ENCODE data around the gene ZMAT5.

ZMAT5 gene

DNA sequence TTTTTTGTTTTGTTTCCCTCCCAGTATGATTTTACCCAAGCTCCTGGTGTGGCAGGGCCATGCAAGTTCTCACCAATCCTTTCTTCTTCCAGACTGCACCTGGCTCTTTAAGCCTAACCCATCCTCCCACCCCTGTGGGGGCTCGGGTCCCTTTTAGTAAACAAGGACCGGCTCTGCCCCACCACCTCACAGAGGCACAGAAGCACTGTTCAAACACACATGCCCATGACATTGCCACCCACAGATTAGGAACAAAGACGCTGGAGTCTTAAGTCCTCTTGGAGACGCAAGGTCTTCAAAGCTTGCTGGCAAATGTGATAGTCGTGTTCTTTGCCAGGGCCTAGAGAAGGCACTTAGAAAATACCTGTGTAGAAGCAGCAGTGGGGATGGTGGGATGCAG is 19.2 kb upstream of the ZMAT5 start:
- Histone ChIP-seq H3K36me3 (ENCODE audit: control insufficient read depth in 2 of 2, insufficient read depth in 1 of 2, low read length in 2 of 2) (peaks cover 5 to 44% of the 10 kb centered on the region in 2 experiments), H3K9me3 (ENCODE audit: control insufficient read depth, insufficient read depth, low read depth, low read length) (no peaks in the 10 kb centered on the region), H3K27ac (ENCODE audit: extremely low read depth, low read depth, low read length) (no peak overlapping the region), H3K4me1 (ENCODE audit: control insufficient read depth, insufficient read depth, low read length) (no peaks in the 10 kb centered on the region), H3K4me3 (ENCODE audit: low read depth, low read length) (no peak overlapping the region)
- ChIA-PET POLR2A (interaction anchor here (0.5 kb wide), 1 partner anchor 197 kb away, joined by 6 read pairs; no protein-coding TSS in a partner anchor), CTCF (interaction anchor here (0.6 kb wide), 1 partner anchor 401 kb away, joined by 4 read pairs; no protein-coding TSS in a partner anchor)
- TF ChIP-seq EGR2 (tag by site-specific recombination; IDR thresholded peaks at IDR 0.05; ENCODE audit: low read depth) (0 out of 2 replicates have a peak, but pooled peaks have one; percentile 21), HOXC10 (CRISPR knock-in tag; IDR thresholded peaks at IDR 0.05) (no peak), ZSCAN16 (tag by site-specific recombination; IDR thresholded peaks at IDR 0.05) (no peak)

DNA sequence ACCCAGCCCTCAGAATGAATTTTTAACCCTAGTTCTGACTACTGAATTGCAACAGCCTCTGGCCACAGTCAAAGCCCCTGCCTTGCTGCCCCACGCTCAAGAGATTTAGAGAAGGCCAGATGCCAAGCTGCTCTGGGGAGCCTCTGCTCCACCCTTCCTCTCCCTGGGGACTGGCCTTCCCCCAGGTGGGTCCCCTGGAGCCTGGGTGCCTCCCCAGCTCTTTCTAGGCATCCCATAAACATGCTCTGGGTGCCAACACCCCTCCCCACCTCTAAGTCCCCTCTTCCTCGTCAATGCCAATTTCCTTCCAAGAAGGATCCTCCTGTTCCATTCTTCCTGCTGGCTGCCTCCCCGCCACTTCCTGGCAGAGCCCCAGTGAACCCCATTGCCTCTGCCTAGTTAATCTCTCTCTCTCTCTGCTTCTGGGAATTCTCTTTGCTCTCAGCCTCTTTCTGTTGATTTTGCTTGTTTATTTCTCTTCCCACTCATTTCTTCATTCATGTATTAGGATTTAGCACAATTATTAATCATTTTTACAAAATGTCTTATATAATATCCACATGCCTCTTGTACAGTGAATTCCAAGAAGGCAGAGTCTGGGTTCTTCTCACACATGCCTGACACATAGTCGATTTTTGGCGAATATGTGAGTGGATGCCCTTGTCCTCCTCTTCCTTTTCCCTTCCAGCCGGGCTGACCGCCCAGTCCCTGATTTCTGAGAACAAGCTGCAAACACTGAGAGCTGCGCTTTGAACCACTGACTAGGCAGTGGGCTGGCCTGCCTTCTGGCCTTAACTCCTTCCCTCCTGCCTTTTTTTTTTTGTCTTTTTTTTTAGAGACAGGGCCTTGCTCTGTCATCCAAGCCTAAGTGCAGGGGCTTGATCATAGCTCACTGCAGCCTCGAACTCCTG is 17.9 kb upstream of the ZMAT5 start:
- TF ChIP-seq GLIS1 (tag by site-specific recombination; IDR thresholded peaks at IDR 0.05) (peak; percentile 65), ZNF335 (tag by site-specific recombination; conservative IDR thresholded peaks at IDR 0.05) (0 out of 2 replicates have a peak, but pooled peaks have one; percentile 21), ZNF37A (tag by site-specific recombination; IDR thresholded peaks at IDR 0.05) (no peak)
- H3K9me3 ChIP-seq (ENCODE audit: control insufficient read depth, insufficient read depth, low read depth, low read length): no peaks in the 10 kb centered on the region
- H3K27ac ChIP-seq (ENCODE audit: extremely low read depth, low read depth, low read length): no peak overlapping the region
- H3K4me1 ChIP-seq (ENCODE audit: control insufficient read depth, insufficient read depth, low read length): no peaks in the 10 kb centered on the region; the same call in 1 of the 2 replicates
- H3K4me3 ChIP-seq (ENCODE audit: low read depth, low read length): no peak overlapping the region
- H3K36me3 ChIP-seq (ENCODE audit: control insufficient read depth in 2 of 2, insufficient read depth in 1 of 2, low read length in 2 of 2): peaks cover 0 to 30% of the 10 kb centered on the region in 2 experiments; a peak in 1 of 3 replicates
- POLR2A ChIA-PET: no interaction called here
- CTCF ChIA-PET: no interaction called here

DNA sequence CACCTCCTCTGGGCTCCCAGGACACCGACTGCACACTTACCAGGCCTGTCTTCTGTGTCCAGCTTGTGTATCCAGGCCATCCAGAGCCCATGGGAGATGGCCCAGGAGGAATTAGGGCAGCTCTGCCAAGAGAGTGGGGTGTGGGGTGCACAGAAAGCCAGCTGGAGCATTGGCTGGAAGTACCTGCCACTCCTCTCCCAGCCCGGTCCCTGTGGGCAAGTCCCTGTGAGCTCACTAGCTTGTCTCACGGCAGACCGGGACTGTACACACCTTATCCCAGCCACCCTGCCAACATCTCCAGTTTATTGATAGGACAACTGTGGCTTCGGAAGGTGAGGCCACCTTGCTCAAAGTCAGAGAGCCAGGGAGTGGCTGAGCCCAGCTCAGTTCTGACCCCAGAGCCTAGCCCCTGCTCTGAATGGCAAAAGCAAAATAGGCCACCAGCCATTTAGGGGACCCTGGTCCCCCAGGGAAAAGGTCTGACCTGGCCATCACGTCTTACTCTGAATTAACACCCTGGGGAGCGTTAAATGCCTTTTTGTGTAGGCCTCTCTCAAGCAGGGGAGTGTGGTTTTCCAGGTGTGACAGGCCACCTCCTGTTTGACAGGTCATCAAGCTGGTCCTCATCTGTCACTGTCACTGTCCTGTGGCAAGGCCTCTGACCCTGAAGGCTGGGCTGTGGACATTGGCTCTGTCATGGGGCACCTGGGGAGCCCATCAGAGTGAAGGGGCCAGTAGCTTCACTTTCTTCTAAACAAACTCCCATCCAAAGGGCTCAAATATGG is 15.4 kb upstream of the ZMAT5 start:
- no peaks in the 10 kb centered on the region for H3K9me3 ChIP-seq (ENCODE audit: control insufficient read depth, insufficient read depth, low read depth, low read length)
- peaks cover 0 to 6% of the 10 kb centered on the region in 2 experiments; a peak in 1 of 3 replicates for H3K36me3 ChIP-seq (ENCODE audit: control insufficient read depth in 2 of 2, insufficient read depth in 1 of 2, low read length in 2 of 2)
- H3K4me1 ChIP-seq (ENCODE audit: control insufficient read depth, insufficient read depth, low read length): no peaks in the 10 kb centered on the region; the same call in 1 of the 2 replicates
- no peak overlapping the region for H3K27ac ChIP-seq (ENCODE audit: extremely low read depth, low read depth, low read length)
- no peak overlapping the region for H3K4me3 ChIP-seq (ENCODE audit: low read depth, low read length)
- POLR2A ChIA-PET: no interaction called here
- no peak for TF ChIP-seq ZNF121 (tag by site-specific recombination; IDR thresholded peaks at IDR 0.05)
- TF ChIP-seq ZNF157 (tag by site-specific recombination; IDR thresholded peaks at IDR 0.05): no peak
- TF ChIP-seq ZNF223 (tag by site-specific recombination; IDR thresholded peaks at IDR 0.05): no peak
- no peak for TF ChIP-seq GLI2 (tag by site-specific recombination; IDR thresholded peaks at IDR 0.05; ENCODE audit: borderline replicate concordance, low read depth)
- no peak for TF ChIP-seq RBAK (tag by site-specific recombination; IDR thresholded peaks at IDR 0.05)
- no peak for TF ChIP-seq ZNF274 (IDR thresholded peaks at IDR 0.05; ENCODE audit: low read length)
- no peak for TF ChIP-seq ZNF274 (tag by site-specific recombination; IDR thresholded peaks at IDR 0.05; ENCODE audit: borderline replicate concordance)
- TF ChIP-seq ZNF621 (tag by site-specific recombination; IDR thresholded peaks at IDR 0.05): no peak
- CTCF ChIA-PET: interaction anchor here (0.7 to 1.3 kb wide), 6 partner anchors 10 to 331 kb away, joined by 3 to 7 read pairs (median 3); no protein-coding TSS in a partner anchor

DNA sequence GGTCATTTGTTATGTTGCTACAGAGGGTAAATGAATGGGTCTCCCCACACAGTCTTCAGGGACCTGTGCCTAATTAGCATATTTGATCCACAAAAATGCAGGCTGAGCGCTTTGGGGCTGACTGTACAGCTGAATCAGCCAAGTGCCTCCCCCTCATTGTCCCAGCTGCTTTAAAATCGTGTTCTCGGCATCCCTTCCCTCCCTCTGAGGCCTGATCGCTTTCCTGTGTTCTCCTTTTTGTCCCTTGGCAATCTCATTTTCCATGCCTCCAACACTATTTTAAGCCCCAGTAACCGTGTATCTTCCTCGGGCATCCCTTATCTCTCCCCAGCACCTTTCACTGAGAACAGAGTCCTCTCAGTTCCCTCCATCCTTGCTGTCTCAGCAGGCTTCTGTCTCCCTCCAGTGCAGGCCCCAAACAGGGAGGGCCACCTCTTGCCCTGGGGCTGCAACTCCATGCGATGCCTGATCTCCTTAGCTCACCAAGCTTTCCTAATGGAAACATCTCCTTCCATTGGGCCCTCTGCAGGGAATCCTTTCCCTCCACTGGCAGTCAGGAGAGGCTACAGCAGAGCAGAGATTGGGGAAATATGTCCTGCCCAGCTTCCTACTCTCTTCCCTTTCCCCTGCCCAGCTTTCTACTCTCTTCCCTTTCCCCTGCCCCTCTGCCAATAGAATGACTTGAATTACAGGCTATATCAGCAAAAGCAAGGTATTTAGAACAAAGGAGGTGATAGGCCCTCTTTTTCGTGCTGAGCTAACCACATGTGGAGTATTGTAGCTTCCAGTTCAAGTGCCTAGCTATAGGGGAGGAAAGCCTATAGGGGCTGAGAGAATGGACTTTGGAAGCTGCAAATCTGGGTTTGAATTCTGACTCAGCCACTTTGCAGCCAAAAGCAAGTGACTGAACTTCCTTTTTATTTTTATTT is 14.2 kb upstream of the ZMAT5 start:
- Histone ChIP-seq H3K4me3 (ENCODE audit: low read depth, low read length) (no peak overlapping the region), H3K4me1 (ENCODE audit: control insufficient read depth, insufficient read depth, low read length) (no peaks in the 10 kb centered on the region; the same call in 1 of the 2 replicates), H3K27ac (ENCODE audit: extremely low read depth, low read depth, low read length) (no peak overlapping the region), H3K36me3 (ENCODE audit: control insufficient read depth in 2 of 2, insufficient read depth in 1 of 2, low read length in 2 of 2) (no peaks in the 10 kb centered on the region), H3K9me3 (ENCODE audit: control insufficient read depth, insufficient read depth, low read depth, low read length) (no peaks in the 10 kb centered on the region)
- CTCF ChIA-PET: interaction anchor here (0.5 to 1.3 kb wide), 6 partner anchors 9 to 332 kb away, joined by 3 to 7 read pairs (median 3); no protein-coding TSS in a partner anchor
- POLR2A ChIA-PET: interaction anchor here (1.0 to 1.1 kb wide), 2 partner anchors 14 to 228 kb away, joined by 3 to 6 read pairs; partner anchors contain the start of genes UQCR10 and ZMAT5
- TF ChIP-seq PRDM1 (tag by site-specific recombination; IDR thresholded peaks at IDR 0.05): peak; percentile 87
- TF ChIP-seq ZBTB17 (tag by site-specific recombination; IDR thresholded peaks at IDR 0.05): peak; percentile 66
- 0 out of 2 replicates have a peak, but pooled peaks have one; percentile 27 for TF ChIP-seq ZNF335 (tag by site-specific recombination; conservative IDR thresholded peaks at IDR 0.05)
- TF ChIP-seq, protein P1, sequence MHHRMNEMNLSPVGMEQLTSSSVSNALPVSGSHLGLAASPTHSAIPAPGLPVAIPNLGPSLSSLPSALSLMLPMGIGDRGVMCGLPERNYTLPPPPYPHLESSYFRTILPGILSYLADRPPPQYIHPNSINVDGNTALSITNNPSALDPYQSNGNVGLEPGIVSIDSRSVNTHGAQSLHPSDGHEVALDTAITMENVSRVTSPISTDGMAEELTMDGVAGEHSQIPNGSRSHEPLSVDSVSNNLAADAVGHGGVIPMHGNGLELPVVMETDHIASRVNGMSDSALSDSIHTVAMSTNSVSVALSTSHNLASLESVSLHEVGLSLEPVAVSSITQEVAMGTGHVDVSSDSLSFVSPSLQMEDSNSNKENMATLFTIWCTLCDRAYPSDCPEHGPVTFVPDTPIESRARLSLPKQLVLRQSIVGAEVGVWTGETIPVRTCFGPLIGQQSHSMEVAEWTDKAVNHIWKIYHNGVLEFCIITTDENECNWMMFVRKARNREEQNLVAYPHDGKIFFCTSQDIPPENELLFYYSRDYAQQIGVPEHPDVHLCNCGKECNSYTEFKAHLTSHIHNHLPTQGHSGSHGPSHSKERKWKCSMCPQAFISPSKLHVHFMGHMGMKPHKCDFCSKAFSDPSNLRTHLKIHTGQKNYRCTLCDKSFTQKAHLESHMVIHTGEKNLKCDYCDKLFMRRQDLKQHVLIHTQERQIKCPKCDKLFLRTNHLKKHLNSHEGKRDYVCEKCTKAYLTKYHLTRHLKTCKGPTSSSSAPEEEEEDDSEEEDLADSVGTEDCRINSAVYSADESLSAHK (tag by site-specific recombination; IDR thresholded peaks at IDR 0.05): no peak
- peak; percentile 19; the same call in 1 of the 2 replicates for TF ChIP-seq GLIS1 (tag by site-specific recombination; IDR thresholded peaks at IDR 0.05)
- 0 out of 2 replicates have a peak, but pooled peaks have one; percentile 31 for TF ChIP-seq ZNF366 (tag by site-specific recombination; conservative IDR thresholded peaks at IDR 0.05)
- TF ChIP-seq, protein P2, sequence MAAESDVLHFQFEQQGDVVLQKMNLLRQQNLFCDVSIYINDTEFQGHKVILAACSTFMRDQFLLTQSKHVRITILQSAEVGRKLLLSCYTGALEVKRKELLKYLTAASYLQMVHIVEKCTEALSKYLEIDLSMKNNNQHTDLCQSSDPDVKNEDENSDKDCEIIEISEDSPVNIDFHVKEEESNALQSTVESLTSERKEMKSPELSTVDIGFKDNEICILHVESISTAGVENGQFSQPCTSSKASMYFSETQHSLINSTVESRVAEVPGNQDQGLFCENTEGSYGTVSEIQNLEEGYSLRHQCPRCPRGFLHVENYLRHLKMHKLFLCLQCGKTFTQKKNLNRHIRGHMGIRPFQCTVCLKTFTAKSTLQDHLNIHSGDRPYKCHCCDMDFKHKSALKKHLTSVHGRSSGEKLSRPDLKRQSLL (tag by site-specific recombination; IDR thresholded peaks at IDR 0.05): no peak
- TF ChIP-seq ZNF354C (tag by site-specific recombination; IDR thresholded peaks at IDR 0.05; ENCODE audit: borderline replicate concordance, low read depth): no peak

Data from HEK293 (cell line).